Effector memory CD8-positive, alpha-beta T cell (primary cell): ENCODE measurements around the gene LPAR6.
A peak's percentile ranks its signal among the peaks of the same experiment; 100 is the strongest.
"Not testable (repeated sequence)": the region's sequence is repeated elsewhere in the genome, so short reads cannot be mapped to it uniquely, and the experiment has no call there.

ENCODE experiments used
- ATAC-seq: fragments of 150-1000 bp; cut with Tn5 transposase; replicated peaks from 2 replicates; pipeline ENCODE4 v1.10.0; 2021; ENCODE audit warnings: mild to moderate bottlenecking, moderate library complexity
- DNase-seq, 3 experiments: peaks; one replicate each; pipeline ENCODE4 v3.0.0; 2021
- H3K27ac Mint-ChIP-seq, 2 donors: one replicate each; pipeline ENCODE4 v1.8.0; 2022; ENCODE audit warnings: mild to moderate bottlenecking in 2 of 2, mixed read lengths in 2 of 2, moderate library complexity in 2 of 2
- H3K27me3 Mint-ChIP-seq, 2 donors: one replicate each; pipeline ENCODE4 v1.8.0; 2022; ENCODE audit warnings: mixed read lengths in 2 of 2
- H3K36me3 Mint-ChIP-seq: one replicate; pipeline ENCODE4 v1.8.0; 2022; ENCODE audit warnings: mild to moderate bottlenecking, moderate library complexity, mixed read lengths; ENCODE audit not compliant: insufficient read depth
- H3K4me1 Mint-ChIP-seq, 2 donors: one replicate each; pipeline ENCODE4 v1.8.0; 2022; ENCODE audit warnings: low read depth in 2 of 2, mixed read lengths in 2 of 2
- H3K4me3 Mint-ChIP-seq, 2 donors: one replicate each; pipeline ENCODE4 v1.8.0; 2022; ENCODE audit warnings: mild to moderate bottlenecking in 2 of 2, mixed read lengths in 2 of 2, moderate library complexity in 2 of 2
- H3K9me3 Mint-ChIP-seq, 2 donors: one replicate each; pipeline ENCODE4 v1.8.0; 2022; ENCODE audit warnings: mixed read lengths in 2 of 2
- total RNA-seq, 9 experiments: gene quantifications; one replicate each; lab custom pipeline; 2026; lab: John Stamatoyannopoulos, UW

Gene LPAR6, protein sequence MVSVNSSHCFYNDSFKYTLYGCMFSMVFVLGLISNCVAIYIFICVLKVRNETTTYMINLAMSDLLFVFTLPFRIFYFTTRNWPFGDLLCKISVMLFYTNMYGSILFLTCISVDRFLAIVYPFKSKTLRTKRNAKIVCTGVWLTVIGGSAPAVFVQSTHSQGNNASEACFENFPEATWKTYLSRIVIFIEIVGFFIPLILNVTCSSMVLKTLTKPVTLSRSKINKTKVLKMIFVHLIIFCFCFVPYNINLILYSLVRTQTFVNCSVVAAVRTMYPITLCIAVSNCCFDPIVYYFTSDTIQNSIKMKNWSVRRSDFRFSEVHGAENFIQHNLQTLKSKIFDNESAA
- 12.3 to 199 (median 36.6) reads per million in 9 experiments for total RNA-seq

GRCh38 chr13:48412881-48413351 is at the start of gene LPAR6:
TSS of gene LPAR6 (minus strand) at chr13:48413113. CDS start at chr13:48412423, 690 bp downstream.
- Mint-ChIP-seq H3K36me3 (peaks cover 22% of the 10 kb centered on the region), H3K27me3 (no peaks in the 10 kb centered on the region), H3K4me1 (peaks cover 15 to 46% of the 10 kb centered on the region in 2 donors), H3K27ac (peak within 1 kb of the TSS; percentile 93 to 98), H3K9me3 (no peaks in the 10 kb centered on the region), H3K4me3 (peak within 1 kb of the TSS; percentile 89 to 93)
- ATAC-seq (peak; percentile 54), DNase-seq (no peak)

GRCh38 chr13:48457578-48458242 is 44.8 kb upstream of the LPAR6 start:
- no peak for ATAC-seq
- Mint-ChIP-seq H3K36me3 (peaks cover 24% of the 10 kb centered on the region), H3K27me3 (no peaks in the 10 kb centered on the region), H3K9me3 (no peaks in the 10 kb centered on the region), H3K4me1 (peaks cover 5 to 18% of the 10 kb centered on the region in 2 donors), H3K27ac (no peak overlapping the region), H3K4me3 (no peak overlapping the region)
- DNase-seq: no peak

DNA sequence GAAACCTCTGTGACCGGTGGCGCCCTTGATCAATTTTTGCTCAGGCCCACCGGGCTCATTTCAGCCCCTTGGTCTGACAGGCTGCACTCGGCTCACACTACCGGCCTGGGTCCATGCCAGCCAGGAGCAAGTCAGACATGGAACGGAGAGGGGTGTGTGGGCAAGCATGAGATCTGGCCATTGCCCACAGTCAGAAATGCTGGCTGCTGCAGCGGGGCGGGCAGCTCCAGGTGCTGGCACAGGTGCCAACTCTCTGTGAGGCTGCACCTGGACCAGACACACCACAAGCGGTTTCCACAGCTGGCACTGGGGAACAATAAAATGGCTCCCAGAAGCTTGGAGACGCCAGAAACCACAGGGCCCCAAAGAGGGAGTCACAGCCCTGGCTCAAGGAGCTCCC is 43.6 kb upstream of the LPAR6 start:
- Mint-ChIP-seq H3K36me3 (peaks cover 24% of the 10 kb centered on the region), H3K27me3 (no peaks in the 10 kb centered on the region)

DNA sequence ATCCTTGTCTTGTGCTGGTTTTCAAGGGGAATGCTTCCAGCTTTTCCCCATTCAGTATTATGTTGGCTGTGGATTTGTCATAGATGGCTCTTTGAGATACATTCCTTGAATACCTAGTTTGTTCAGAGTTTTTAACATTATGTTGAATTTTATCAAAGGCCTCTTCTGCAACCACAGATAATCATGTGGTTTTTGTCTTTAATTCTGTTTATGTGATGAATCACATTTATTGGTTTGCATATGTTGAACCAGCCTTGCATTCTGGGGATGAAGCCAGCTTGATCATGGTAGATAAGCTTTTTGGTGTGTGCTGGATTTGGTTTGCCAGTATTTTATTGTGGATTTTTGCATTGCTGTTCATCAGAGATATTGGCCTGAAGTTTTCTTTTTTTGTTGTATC is 38.3 kb upstream of the LPAR6 start:
- not testable (repeated sequence) for H3K36me3 Mint-ChIP-seq, H3K27me3 Mint-ChIP-seq, DNase-seq, H3K4me3 Mint-ChIP-seq, ATAC-seq, H3K27ac Mint-ChIP-seq, H3K9me3 Mint-ChIP-seq
- peaks cover 9 to 35% of the 10 kb centered on the region in 2 donors for H3K4me1 Mint-ChIP-seq

More for the DNA sequence above, 43.6 kb upstream of the LPAR6 start:
- Mint-ChIP-seq H3K27ac (no peak overlapping the region), H3K9me3 (no peaks in the 10 kb centered on the region), H3K4me1 (peaks cover 5 to 18% of the 10 kb centered on the region in 2 donors), H3K4me3 (no peak overlapping the region)
- DNase-seq (no peak), ATAC-seq (no peak)

GRCh38 chr13:48449656-48450055 is 36.7 kb upstream of the LPAR6 start:
- H3K9me3 Mint-ChIP-seq: no peaks in the 10 kb centered on the region
- peaks cover 6 to 31% of the 10 kb centered on the region in 2 donors for H3K4me1 Mint-ChIP-seq
- H3K36me3 Mint-ChIP-seq: no peaks in the 10 kb centered on the region
- H3K27me3 Mint-ChIP-seq: no peaks in the 10 kb centered on the region
- ATAC-seq (no peak), DNase-seq (no peak)
- peak overlapping the region in 1 of 2 donors; percentile 7 for H3K27ac Mint-ChIP-seq
- no peak overlapping the region for H3K4me3 Mint-ChIP-seq

DNA sequence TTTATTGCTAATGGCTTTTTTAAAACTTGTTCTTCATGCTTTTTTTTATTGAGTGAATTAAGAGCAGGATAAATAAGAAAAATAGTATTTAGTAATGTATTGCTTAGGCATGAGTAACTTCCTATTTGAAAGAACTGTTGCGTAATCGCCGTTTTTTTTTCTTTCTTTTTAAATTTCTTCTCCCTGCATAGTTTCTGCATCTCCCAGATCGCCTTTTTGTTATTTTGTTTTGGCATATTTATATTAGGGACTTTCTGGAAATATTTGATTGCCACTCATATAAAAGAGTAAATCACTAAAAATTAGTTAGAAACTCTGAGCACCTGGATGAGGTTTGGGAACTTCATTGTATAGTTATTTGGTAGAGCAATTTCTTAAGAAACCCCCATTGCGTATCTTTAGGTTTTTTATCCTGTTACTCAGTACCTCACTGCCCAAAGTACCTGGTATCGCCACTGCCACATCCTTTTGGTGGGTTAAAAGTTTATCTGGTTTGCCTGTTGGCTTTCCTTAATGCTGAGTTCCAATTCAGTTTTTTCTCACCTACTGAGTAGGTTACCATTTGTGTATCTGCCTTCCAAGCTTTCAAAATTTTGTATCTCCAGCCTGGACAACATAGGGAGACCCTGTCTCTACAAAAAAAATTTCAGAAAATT is 36.2 kb upstream of the LPAR6 start:
- peak; percentile 44 for ATAC-seq
- H3K4me3 Mint-ChIP-seq: peak overlapping the region in 1 of 2 donors; percentile 36
- H3K9me3 Mint-ChIP-seq: no peaks in the 10 kb centered on the region
- H3K36me3 Mint-ChIP-seq: no peaks in the 10 kb centered on the region
- peaks cover 7 to 31% of the 10 kb centered on the region in 2 donors for H3K4me1 Mint-ChIP-seq
- peak overlapping the region; percentile 7 to 39 for H3K27ac Mint-ChIP-seq
- no peak for DNase-seq
- no peaks in the 10 kb centered on the region for H3K27me3 Mint-ChIP-seq

- Mint-ChIP-seq H3K27ac (peak overlapping the region in 1 of 2 donors; percentile 39), H3K9me3 (no peaks in the 10 kb centered on the region), H3K4me1 (peaks cover 8 to 30% of the 10 kb centered on the region in 2 donors), H3K27me3 (no peaks in the 10 kb centered on the region), H3K4me3 (no peak overlapping the region), H3K36me3 (no peaks in the 10 kb centered on the region)
- ATAC-seq (no peak), DNase-seq (no peak)
These were observed 35.5 kb upstream of the LPAR6 start for GRCh38 chr13:48448285-48448958.

DNA sequence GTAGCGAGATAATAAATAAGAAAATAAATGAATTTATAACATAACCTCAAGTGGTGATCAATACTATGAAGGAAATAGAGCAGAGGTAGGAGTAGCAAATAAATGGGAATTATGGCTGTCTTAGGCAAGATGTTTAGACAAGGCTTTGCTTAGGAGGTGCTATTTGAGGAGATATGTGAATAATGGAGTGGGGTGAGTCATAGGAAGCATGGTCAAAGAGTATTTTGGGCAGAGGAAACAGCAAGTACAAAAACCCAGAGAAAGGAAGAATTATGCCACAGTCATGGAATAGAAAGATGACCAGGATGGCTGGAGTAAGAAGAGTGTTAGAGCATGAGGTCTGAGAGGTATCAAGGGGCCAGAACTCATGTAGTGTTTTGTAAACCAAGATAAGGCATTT is 33.6 kb upstream of the LPAR6 start:
- H3K4me1 Mint-ChIP-seq: peaks cover 8 to 20% of the 10 kb centered on the region in 2 donors
- DNase-seq (no peak), ATAC-seq (no peak)
- H3K4me3 Mint-ChIP-seq: no peak overlapping the region
- no peaks in the 10 kb centered on the region for H3K9me3 Mint-ChIP-seq
- no peaks in the 10 kb centered on the region for H3K36me3 Mint-ChIP-seq
- H3K27me3 Mint-ChIP-seq: no peaks in the 10 kb centered on the region
- H3K27ac Mint-ChIP-seq: no peak overlapping the region

GRCh38 chr13:48443442-48444208 is 30.7 kb upstream of the LPAR6 start:
- no peak overlapping the region for H3K4me3 Mint-ChIP-seq
- DNase-seq (no peak), ATAC-seq (peak; percentile 42)
- peaks cover 8 to 15% of the 10 kb centered on the region in 2 donors for H3K4me1 Mint-ChIP-seq
- peak overlapping the region; percentile 49 to 59 for H3K27ac Mint-ChIP-seq
- H3K36me3 Mint-ChIP-seq: no peaks in the 10 kb centered on the region
- no peaks in the 10 kb centered on the region for H3K27me3 Mint-ChIP-seq
- H3K9me3 Mint-ChIP-seq: no peaks in the 10 kb centered on the region

DNA sequence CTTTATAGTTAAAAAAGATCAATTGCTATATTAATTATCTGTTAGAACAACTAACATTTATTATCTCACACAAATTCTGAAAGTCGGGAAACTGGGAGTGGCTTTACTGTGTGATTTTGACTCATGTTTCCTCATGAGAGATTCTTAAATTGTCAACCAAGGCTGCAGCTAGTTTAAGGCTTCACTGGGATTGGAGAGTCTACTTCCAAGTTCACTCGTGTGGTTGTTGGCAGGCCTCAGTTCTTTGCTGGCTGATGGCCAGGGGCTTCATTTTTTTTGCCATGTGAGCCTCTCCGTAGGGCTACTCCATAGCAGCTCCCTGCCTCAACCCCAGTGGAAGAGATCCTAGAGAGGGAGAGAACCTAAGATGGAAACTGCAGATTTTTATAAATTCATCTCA is 24.5 kb upstream of the LPAR6 start:
- Mint-ChIP-seq H3K36me3 (no peaks in the 10 kb centered on the region), H3K4me1 (peaks cover 2 to 30% of the 10 kb centered on the region in 2 donors), H3K27ac (no peak overlapping the region), H3K9me3 (no peaks in the 10 kb centered on the region), H3K27me3 (no peaks in the 10 kb centered on the region), H3K4me3 (no peak overlapping the region)
- no peak for DNase-seq
- no peak for ATAC-seq

DNA sequence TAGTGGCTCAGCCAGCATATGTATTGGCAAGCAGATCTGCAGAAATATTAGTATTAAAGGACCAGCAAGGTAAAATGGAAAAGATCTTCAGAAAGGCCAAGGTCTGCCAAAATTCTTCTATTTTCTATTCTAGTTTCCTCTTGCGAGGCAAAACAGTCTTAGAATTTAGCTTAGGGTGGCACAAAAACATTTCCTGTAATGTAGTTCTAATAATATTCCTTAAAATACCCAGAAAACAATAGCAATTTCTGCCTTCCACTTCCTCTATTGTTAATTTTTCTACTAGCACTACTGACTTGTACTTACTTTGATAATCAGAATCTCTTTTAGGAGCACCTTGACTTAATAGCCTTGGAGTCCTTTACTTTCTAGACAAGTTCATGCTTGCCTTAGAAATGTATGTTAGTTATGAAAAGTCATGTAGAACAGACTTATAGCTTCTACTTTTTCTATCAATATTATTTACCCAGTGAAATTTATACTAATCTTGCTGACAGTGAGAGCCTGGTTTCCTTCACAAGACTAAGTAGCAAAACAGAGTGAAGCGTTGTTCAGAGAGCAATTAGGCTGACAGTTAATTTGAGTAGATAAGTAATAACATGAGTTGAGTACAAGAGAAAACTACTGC is 23.9 kb upstream of the LPAR6 start:
- Mint-ChIP-seq H3K27ac (peak overlapping the region; percentile 5 to 42), H3K36me3 (no peaks in the 10 kb centered on the region)
- no peak for ATAC-seq

DNA sequence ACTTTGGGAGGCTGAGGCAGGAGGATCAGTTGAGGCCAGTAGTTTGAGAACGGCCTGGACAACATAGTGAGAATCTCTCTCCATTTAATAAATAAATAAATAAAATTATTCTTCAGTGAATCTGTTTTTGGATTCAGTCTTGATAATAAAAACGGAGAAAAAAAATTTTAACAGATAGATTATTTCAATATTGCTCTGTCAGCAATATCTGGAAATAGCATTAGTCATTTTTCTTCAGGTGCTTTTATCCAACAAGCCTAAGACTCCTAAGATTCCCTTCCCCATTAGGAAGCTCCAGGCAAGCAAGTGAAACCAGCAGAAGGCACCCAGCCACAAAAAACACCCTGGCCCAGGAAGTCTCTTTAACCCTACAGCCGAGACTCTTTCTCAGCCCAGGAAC is 21.3 kb upstream of the LPAR6 start:
- H3K4me3 Mint-ChIP-seq: no peak overlapping the region
- DNase-seq: no peak
- peak overlapping the region in 1 of 2 donors; percentile 83 for H3K27ac Mint-ChIP-seq
- H3K9me3 Mint-ChIP-seq: no peaks in the 10 kb centered on the region
- peaks cover 4 to 41% of the 10 kb centered on the region in 2 donors for H3K4me1 Mint-ChIP-seq
- ATAC-seq: no peak
- peaks cover 3% of the 10 kb centered on the region for H3K36me3 Mint-ChIP-seq
- H3K27me3 Mint-ChIP-seq: no peaks in the 10 kb centered on the region

More for the DNA sequence above, 23.9 kb upstream of the LPAR6 start:
- DNase-seq: no peak
- Mint-ChIP-seq H3K4me3 (peak overlapping the region in 1 of 2 donors; percentile 13), H3K4me1 (peaks cover 2 to 36% of the 10 kb centered on the region in 2 donors), H3K9me3 (no peaks in the 10 kb centered on the region), H3K27me3 (no peaks in the 10 kb centered on the region)
